KBM-7 (cell line): ENCODE data around the gene NRP1.
"Not testable (repeated sequence)": the region's sequence is repeated elsewhere in the genome, so short reads cannot be mapped to it uniquely, and the experiment has no call there.

Experiments
- DNase-seq: peaks from one replicate; pipeline ENCODE4 v3.0.0-alpha.2; 2015
- in situ Hi-C: fragments of 300-500 bp; cut with MboI; formaldehyde crosslinking; loops from 2 replicates; pipeline ENCODE4 v1.14.3; 2020; ENCODE audit warnings: low sequenced_read_pairs, low pct_unique_long_range_greater_than_20kb, mixed read lengths

Gene NRP1

DNA sequence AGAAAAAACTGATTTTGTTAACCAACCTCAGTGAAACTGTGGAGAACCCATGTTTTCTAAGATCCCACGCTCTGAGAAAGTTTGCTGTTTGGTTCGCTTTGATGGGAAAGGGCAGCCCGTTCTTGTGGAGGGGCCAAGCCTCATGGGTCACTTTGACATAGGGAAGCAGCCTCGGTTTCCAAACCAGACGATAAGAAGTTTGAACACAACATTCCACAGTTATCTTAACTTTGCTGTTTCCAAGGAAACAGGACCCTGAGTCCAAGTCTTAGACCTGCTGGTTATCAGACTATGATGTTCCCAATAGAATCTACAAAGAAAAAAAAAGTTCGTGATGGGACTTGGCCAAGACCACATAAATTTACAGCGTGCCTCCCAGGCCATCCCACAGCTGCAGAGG lies 182.3 kb downstream of the NRP1 start:
- in situ Hi-C loops = no loop called here
- no peak for DNase-seq

DNA sequence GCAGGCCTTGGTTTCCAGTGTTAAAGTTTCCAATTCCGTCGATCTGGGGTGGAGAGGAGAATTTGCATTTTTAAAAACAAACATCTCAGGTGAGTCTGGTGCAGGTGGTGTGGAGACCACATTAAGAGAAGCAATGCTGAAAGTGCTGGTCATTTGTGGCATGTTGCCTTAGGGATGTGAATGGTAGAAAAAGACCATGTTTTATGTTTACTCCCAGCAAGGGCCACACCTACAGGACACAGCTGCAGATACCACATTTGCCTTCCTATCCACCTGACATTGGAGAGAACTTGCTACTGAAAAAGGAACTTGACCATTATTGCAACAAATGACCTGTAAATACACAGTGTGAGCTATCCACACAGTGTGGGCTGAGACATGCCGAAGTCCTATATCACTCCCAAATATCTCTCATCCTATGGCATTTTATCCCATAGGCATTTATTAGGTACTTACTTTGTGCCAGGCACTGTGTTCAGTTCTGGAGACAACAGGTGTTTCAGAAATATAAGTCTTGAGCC lies 183.1 kb downstream of the NRP1 start:
- no peak for DNase-seq
- in situ Hi-C loops = no loop called here

DNA sequence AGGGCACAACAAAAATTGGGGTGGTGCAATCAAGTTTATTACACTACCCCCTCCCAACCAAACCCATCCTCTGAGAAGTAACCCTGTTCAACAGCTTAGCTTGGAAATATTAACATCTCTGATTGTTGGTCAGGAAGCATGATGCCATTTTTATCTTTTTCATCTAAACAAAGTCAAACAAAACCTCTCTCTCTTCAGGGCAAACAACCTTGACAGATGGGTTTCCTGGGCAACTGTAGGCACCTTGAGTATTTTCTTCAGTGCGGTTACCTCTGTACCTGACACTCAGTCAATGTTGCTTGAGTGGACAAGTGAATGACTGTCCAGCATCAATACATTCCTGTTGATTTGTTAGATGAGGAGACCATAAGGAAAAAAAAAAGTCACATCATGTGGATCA lies 183.6 kb downstream of the NRP1 start:
- in situ Hi-C loops = no loop called here
- DNase-seq = no peak

- in situ Hi-C loops = no loop called here
- DNase-seq = no peak
These were observed 184.3 kb downstream of the NRP1 start for GRCh38 chr10:33150146-33150545.

DNA sequence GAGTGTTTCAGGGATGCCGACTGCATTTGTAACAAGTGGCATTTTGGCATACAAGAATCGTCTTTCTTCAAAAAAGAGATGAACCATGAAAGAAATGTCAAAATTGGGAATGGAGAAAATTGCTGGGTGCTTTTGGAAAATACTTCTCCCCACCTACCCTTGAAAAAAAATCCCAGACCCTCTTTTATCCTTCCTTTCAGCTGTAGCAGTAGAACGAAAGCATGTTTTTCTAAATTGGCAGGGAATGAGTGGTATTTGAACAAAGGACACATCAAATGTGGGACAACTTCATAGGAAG lies 187.5 kb downstream of the NRP1 start:
- no peak for DNase-seq

GRCh38 chr10:33146189-33147012 lies 188.1 kb downstream of the NRP1 start:
- in situ Hi-C loops = loop anchor here (25.0 kb wide), 1 partner anchor 359 kb away; no protein-coding TSS in a partner anchor
- DNase-seq = no peak

More for the DNA sequence above, 187.5 kb downstream of the NRP1 start:
- in situ Hi-C loops = loop anchor here (25.0 kb wide), 1 partner anchor 360 kb away; no protein-coding TSS in a partner anchor

DNA sequence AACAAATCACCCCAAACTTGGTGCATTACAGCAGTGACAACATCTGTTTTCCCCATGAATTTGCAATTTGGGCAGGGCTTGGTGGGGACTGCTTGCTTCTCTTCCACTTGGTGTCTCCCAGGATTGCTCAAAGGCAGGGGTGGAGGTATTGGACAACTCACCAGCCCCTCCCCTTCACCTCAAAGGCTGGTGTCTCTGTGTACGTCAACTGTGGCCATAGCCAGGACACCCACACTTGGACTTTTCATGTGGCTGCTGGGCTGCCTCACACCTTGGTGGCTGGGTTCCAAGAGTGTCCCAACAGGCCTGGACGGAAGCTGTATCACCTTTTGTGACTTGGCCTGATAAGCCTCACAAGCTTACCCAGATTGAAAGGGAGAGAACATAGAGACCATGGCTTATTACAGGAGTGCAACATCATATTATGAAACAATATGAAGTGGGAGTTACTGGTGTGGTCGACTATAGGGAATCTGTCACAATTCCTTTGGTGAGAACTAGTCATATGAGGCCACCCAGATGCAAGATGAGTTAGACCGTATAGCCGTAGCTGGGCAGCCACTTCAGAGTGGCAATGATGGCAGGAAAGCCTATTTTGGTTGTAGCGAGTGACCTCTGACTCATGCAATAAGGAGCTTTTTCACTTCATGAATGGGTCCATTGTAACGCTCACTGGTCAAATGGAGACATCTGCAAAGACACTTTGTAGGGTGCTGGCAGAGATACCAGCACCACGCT lies 188.8 kb downstream of the NRP1 start:
- in situ Hi-C loops = loop anchor here (25.0 kb wide), 1 partner anchor 358 kb away; no protein-coding TSS in a partner anchor
- no peak for DNase-seq

DNA sequence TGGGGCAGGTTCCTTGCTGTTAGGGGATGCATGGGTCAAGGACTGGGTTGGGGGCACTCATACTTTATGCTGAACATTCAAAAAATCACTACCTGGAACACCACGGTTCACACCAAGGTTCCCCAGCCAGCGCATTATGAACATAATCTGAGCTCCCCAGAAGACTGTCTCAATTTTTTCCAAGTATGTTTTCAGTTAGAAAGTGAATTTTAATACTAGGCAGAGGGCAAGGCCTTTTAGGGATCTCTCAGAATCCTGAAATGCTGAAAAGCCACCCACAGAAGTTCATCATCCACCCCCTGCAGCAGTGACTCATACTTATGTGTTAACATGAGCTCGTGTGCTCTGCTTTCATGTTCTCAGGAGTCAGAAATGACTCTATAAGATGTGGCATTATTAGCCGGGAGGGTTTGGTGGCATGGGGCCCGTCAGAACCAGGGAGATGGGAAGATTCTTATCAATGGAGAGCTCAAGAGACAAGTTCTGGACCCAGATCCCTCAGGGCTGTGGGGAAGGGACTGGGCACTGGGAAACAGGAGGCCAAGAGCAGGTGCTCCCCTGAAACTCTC lies 191.2 kb downstream of the NRP1 start:
- in situ Hi-C loops = loop anchor here (25.0 kb wide), 1 partner anchor 356 kb away; no protein-coding TSS in a partner anchor
- no peak for DNase-seq

DNA sequence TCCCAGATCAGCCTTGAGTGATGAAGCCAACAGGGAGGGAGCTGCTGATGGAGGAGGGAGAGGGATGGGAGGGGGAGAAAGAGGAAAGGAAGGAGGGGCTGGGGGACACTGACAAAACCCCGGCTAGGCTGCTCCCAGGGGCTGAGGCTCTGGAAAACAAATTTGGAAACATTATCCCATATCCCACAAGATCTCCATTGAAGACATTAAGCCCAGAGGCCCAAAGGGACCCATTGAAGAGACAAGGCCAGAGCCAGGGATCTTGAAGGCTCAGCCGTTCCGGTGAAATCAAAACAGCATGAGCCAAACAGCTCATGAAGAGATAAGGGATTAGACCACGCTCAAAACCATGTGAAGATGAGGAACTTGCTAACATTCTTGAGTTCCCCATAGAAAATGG lies 192.2 kb downstream of the NRP1 start:
- in situ Hi-C loops = loop anchor here (25.0 kb wide), 1 partner anchor 355 kb away; no protein-coding TSS in a partner anchor
- no peak for DNase-seq

- no peak for DNase-seq
- in situ Hi-C loops = loop anchor here (25.0 kb wide), 1 partner anchor 354 kb away; no protein-coding TSS in a partner anchor
These were observed 193.2 kb downstream of the NRP1 start for GRCh38 chr10:33141251-33141650.

DNA sequence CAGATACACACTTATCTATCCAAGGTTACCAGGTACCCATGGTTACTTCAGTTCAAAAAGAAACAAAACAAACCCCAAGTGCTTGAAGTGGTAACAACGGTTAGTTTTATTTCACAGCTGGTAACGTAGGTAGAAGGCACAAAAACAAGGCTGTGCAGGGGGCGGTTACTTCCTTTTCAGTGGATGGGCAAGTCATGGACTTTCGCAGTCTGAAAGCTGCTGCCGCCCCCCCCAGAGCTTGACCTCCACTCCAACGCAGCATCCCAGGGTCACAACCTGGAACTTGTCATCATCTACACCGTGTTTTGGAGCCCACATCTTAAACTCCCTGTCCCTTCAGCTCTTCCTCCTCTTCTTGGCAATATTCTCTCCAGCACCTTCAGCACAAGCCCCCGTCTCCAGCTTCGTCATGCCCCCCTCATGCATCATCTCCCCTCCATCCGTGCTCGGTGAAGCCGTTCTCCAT lies 195.3 kb downstream of the NRP1 start:
- DNase-seq = no peak
- in situ Hi-C loops = loop anchor here (25.0 kb wide), 1 partner anchor 352 kb away; no protein-coding TSS in a partner anchor

DNA sequence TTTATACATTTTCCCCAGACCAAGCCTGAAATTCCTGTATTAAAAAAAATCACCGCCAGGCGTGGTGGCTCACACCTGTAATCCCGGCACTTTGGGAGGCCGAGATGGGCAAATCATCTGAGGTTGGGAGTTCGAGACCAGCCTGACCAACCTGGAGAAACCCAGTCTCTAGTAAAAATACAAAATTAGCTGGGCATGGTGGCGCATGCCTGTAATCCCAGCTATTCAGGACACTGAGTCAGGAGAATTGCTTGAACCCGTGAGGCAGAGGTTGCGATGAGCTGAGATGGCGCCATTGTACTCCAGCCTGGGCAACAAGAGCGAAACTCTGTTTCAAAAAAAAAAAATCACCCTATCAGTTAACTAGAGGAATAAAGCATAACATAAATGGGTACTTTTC lies 195.8 kb downstream of the NRP1 start:
- not testable (repeated sequence) for DNase-seq
- in situ Hi-C loops = loop anchor here (25.0 kb wide), 1 partner anchor 351 kb away; no protein-coding TSS in a partner anchor

DNA sequence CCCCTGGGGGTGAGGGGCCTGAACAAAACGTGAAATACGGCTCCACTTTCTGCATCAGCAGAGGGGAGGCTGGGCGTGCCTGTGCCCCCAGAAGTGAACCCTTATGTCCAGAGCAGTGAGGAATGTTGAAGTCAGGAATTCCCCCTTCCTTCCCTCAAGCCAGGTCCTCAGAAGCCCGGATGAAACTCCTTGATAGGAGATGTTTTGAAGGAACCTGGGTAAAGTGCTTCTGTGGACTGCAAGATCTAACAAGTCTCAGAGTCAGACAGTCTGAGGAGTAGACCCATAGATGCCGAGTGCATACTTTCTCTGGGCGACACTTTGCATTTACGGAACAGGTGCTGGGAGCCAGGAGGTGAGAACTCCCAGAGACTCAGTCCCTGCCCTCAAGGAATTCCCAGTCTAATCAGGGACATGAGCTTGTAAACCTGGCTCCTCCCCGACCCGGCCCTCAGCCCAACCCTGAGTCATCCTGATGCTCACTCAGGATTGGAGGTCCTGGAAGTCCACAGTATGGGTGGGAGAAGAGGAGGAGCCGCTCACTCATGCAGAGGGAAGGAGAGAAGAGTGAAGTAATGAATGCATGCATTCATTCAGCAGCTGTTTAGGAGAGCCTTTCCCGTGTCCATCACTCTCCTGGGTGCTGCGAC lies 197.0 kb downstream of the NRP1 start:
- in situ Hi-C loops = loop anchor here (25.0 kb wide), 1 partner anchor 350 kb away; no protein-coding TSS in a partner anchor
- no peak for DNase-seq

DNA sequence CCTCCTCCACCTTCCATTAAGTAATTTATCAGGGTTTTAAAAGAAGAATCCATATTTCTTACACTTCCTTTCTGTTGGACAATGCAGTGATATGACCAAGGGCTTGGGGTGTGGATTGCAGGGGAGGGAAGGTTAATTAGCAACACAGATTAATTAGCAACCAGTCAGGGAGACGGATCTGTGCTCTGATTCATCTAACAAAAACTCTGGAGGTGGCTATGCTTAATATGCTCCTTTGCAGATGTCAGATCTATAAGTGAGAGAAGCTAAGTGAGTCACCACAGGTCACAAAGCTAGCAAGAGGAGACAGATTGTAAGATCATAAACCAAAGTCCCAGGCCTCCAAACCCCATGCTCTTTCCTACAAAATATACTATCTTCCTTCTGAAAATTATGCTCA lies 197.7 kb downstream of the NRP1 start:
- in situ Hi-C loops = loop anchor here (25.0 kb wide), 1 partner anchor 349 kb away; no protein-coding TSS in a partner anchor
- DNase-seq = no peak

- DNase-seq = no peak
- in situ Hi-C loops = loop anchor here (25.0 kb wide), 1 partner anchor 349 kb away; no protein-coding TSS in a partner anchor
These were observed 198.2 kb downstream of the NRP1 start for GRCh38 chr10:33136271-33136670.

DNA sequence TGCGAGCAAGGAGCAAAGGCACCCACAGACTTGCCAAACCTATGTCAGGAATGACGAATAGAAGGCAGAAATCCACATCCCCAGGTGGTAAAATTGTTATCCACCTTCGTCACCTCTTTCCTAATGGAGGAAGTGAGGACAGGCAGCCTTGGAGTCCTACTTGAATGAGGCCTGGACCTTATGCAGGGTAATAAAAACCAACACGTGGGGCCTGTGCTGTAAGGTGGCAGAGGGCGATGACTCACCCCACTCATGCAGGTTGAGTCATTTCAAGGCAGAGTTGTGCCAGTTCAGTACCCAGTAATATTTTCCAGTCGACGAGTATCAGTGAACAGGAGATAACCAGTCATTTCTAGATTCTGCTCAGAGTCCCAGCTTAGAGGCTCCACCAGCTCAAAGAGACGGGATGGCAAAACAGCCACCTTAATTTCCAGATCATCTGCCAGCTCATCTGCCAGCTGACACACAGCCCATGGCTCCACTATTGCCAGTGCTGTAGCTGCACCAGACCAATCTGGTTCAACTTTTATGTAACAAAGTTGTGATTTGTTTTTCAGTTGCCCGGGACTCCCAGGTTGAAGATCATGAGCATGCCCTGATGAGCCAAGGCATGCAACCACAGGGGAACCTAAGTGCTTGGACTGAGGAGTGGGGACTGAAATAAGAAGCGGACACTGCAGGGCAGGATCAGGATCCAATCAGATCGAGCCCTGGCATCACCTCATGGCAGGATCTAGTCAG lies 200.3 kb downstream of the NRP1 start:
- DNase-seq = no peak
- in situ Hi-C loops = loop anchor here (25.0 kb wide), 1 partner anchor 347 kb away; no protein-coding TSS in a partner anchor

- in situ Hi-C loops = loop anchor here (25.0 kb wide), 1 partner anchor 346 kb away; no protein-coding TSS in a partner anchor
- DNase-seq = no peak
These were observed 200.9 kb downstream of the NRP1 start for GRCh38 chr10:33133557-33133956.

- DNase-seq = peak; percentile 32
- in situ Hi-C loops = loop anchor here (25.0 kb wide), 1 partner anchor 345 kb away; no protein-coding TSS in a partner anchor
These were observed 201.8 kb downstream of the NRP1 start for GRCh38 chr10:33132626-33133025.
